Measurements from ENCODE around the gene CNDP1. TPM values are rescaled to one million over a fixed set of nuclear protein-coding genes. Genes with fewer than 3 reads are reported as not detected.

The CNDP1 gene
- polyA plus RNA-seq, 1 donor from 2014 or later: 2.1 TPM

DNA sequence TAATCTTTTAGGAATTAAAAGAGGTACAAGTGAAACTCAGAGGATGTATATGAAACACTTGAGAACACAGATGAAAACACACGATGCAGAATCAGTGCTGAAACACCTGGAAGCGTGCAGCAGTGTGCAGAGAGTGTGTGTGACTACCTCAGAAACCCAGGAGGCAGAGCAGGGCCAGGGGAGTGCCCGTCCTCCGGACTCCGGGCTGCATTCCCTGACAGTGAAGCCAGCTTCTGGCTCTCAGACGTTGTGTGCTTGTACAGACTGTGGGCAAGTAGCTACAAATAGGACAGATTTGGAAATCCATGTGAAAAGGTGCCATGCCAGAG is 98.0 kb downstream of the CNDP1 start:
- Histone ChIP-seq H3K36me3 (ENCODE audit: insufficient read depth, low read length) (no peaks in the 10 kb centered on the region), H3K9me2 (ENCODE audit: insufficient read depth, low read length) (no peaks in the 10 kb centered on the region), H3K27me3 (ENCODE audit: insufficient read depth, low read depth, low read length) (no peaks in the 10 kb centered on the region), H3K9ac (ENCODE audit: low read length) (no peak overlapping the region), H3K9me3 (ENCODE audit: low read length) (no peaks in the 10 kb centered on the region), H4K20me1 (ENCODE audit: insufficient read depth) (no peaks in the 10 kb centered on the region), H3F3A (ENCODE audit: insufficient read depth, low read length, poor library complexity, severe bottlenecking) (no peaks in the 10 kb centered on the region), H2AFZ (ENCODE audit: low read depth, low read length) (no peak overlapping the region), H3K27ac (ENCODE audit: low read length) (no peak overlapping the region), H3K4me3 (ENCODE audit: low read length) (no peak overlapping the region), H3K4me2 (ENCODE audit: low read length) (no peak overlapping the region), H3K79me2 (replicated peaks; ENCODE audit: insufficient read depth, low read length) (no peaks in the 10 kb centered on the region)
- no peak for TF ChIP-seq EZH2 (IDR thresholded peaks at IDR 0.05; ENCODE audit: borderline replicate concordance, insufficient read depth, low read length, poor library complexity, severe bottlenecking)
- TF ChIP-seq POLR2AphosphoS5 (IDR thresholded peaks at IDR 0.05): no peak
- TF ChIP-seq RAD21 (conservative IDR thresholded peaks at IDR 0.05): no peak
- no peak for TF ChIP-seq TAF1 (IDR thresholded peaks at IDR 0.05; ENCODE audit: low read depth)
- no peak for TF ChIP-seq SMC3 (conservative IDR thresholded peaks at IDR 0.05; ENCODE audit: poor library complexity)
- TF ChIP-seq, protein P1, sequence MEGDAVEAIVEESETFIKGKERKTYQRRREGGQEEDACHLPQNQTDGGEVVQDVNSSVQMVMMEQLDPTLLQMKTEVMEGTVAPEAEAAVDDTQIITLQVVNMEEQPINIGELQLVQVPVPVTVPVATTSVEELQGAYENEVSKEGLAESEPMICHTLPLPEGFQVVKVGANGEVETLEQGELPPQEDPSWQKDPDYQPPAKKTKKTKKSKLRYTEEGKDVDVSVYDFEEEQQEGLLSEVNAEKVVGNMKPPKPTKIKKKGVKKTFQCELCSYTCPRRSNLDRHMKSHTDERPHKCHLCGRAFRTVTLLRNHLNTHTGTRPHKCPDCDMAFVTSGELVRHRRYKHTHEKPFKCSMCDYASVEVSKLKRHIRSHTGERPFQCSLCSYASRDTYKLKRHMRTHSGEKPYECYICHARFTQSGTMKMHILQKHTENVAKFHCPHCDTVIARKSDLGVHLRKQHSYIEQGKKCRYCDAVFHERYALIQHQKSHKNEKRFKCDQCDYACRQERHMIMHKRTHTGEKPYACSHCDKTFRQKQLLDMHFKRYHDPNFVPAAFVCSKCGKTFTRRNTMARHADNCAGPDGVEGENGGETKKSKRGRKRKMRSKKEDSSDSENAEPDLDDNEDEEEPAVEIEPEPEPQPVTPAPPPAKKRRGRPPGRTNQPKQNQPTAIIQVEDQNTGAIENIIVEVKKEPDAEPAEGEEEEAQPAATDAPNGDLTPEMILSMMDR (IDR thresholded peaks at IDR 0.05; ENCODE audit: poor library complexity, severe bottlenecking): no peak

DNA sequence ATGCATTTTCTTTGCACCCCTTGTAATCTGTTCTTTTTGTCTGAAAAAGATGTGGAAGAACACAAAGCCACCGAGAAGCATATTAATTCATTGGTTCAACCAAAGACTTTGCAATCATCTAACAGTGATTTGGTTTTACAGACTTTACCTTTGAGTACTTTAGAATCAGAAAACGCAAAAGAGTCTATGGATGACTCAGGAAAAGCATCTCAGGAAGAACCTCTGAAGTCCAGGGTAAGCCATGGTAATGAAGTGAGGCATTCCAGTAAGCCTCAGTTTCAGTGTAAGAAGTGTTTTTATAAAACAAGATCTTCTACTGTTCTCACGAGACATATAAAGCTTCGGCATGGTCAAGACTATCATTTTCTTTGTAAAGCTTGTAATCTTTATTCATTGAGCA is 98.6 kb downstream of the CNDP1 start:
- no peaks in the 10 kb centered on the region for H3F3A ChIP-seq (ENCODE audit: insufficient read depth, low read length, poor library complexity, severe bottlenecking)

DNA sequence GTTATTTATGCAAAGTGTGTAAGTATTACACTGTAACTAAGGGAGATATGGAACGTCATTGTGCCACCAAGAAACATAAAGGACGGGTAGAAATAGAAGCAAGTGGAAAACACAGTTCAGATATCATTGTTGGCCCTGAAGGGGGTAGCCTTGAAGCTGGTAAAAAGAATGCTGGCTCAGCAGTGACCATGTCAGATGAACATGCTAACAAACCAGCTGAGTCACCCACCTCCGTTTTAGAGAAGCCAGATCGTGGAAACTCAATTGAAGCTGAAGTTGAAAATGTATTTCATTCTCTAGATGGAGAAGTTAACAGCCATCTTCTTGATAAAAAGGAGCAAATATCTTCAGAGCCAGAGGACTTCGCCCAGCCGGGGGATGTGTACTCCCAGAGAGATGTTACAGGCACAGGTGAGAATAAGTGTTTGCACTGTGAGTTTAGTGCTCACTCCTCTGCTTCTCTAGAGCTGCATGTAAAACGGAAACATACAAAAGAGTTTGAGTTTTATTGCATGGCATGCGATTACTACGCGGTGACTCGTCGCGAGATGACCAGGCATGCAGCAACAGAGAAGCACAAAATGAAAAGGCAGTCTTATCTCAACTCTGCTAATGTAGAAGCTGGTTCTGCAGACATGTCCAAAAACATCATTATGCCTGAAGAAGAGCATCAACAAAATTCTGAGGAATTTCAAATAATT is 99.5 kb downstream of the CNDP1 start:
- Histone ChIP-seq H3K27me3 (ENCODE audit: insufficient read depth, low read depth, low read length) (no peaks in the 10 kb centered on the region), H3K36me3 (ENCODE audit: insufficient read depth, low read length) (no peaks in the 10 kb centered on the region), H3K4me3 (ENCODE audit: low read length) (no peak overlapping the region), H4K20me1 (ENCODE audit: insufficient read depth) (no peaks in the 10 kb centered on the region), H3F3A (ENCODE audit: insufficient read depth, low read length, poor library complexity, severe bottlenecking) (no peaks in the 10 kb centered on the region), H3K4me2 (ENCODE audit: low read length) (no peak overlapping the region), H3K9me3 (ENCODE audit: low read length) (no peaks in the 10 kb centered on the region), H3K27ac (ENCODE audit: low read length) (no peak overlapping the region), H3K79me2 (replicated peaks; ENCODE audit: insufficient read depth, low read length) (no peaks in the 10 kb centered on the region), H3K9me2 (ENCODE audit: insufficient read depth, low read length) (no peaks in the 10 kb centered on the region), H3K9ac (ENCODE audit: low read length) (no peak overlapping the region), H2AFZ (ENCODE audit: low read depth, low read length) (no peak overlapping the region)
- TF ChIP-seq EP300 (conservative IDR thresholded peaks at IDR 0.05; ENCODE audit: poor library complexity, severe bottlenecking): no peak
- TF ChIP-seq, protein P1 (IDR thresholded peaks at IDR 0.05; ENCODE audit: poor library complexity, severe bottlenecking): no peak
- TF ChIP-seq EZH2 (IDR thresholded peaks at IDR 0.05; ENCODE audit: borderline replicate concordance, insufficient read depth, low read length, poor library complexity, severe bottlenecking): no peak
- no peak for TF ChIP-seq POLR2AphosphoS5 (IDR thresholded peaks at IDR 0.05)
- TF ChIP-seq, protein P2, sequence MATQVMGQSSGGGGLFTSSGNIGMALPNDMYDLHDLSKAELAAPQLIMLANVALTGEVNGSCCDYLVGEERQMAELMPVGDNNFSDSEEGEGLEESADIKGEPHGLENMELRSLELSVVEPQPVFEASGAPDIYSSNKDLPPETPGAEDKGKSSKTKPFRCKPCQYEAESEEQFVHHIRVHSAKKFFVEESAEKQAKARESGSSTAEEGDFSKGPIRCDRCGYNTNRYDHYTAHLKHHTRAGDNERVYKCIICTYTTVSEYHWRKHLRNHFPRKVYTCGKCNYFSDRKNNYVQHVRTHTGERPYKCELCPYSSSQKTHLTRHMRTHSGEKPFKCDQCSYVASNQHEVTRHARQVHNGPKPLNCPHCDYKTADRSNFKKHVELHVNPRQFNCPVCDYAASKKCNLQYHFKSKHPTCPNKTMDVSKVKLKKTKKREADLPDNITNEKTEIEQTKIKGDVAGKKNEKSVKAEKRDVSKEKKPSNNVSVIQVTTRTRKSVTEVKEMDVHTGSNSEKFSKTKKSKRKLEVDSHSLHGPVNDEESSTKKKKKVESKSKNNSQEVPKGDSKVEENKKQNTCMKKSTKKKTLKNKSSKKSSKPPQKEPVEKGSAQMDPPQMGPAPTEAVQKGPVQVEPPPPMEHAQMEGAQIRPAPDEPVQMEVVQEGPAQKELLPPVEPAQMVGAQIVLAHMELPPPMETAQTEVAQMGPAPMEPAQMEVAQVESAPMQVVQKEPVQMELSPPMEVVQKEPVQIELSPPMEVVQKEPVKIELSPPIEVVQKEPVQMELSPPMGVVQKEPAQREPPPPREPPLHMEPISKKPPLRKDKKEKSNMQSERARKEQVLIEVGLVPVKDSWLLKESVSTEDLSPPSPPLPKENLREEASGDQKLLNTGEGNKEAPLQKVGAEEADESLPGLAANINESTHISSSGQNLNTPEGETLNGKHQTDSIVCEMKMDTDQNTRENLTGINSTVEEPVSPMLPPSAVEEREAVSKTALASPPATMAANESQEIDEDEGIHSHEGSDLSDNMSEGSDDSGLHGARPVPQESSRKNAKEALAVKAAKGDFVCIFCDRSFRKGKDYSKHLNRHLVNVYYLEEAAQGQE (IDR thresholded peaks at IDR 0.05; ENCODE audit: borderline replicate concordance): no peak
- TF ChIP-seq TAF1 (IDR thresholded peaks at IDR 0.05; ENCODE audit: low read depth): no peak
- no peak for TF ChIP-seq RAD21 (conservative IDR thresholded peaks at IDR 0.05)
- TF ChIP-seq MXI1 (conservative IDR thresholded peaks at IDR 0.05; ENCODE audit: poor library complexity, severe bottlenecking): no peak

More for the DNA sequence above, 98.6 kb downstream of the CNDP1 start:
- H2AFZ ChIP-seq (ENCODE audit: low read depth, low read length): no peak overlapping the region
- no peaks in the 10 kb centered on the region for H3K27me3 ChIP-seq (ENCODE audit: insufficient read depth, low read depth, low read length)
- H3K4me3 ChIP-seq (ENCODE audit: low read length): no peak overlapping the region
- no peaks in the 10 kb centered on the region for H4K20me1 ChIP-seq (ENCODE audit: insufficient read depth)
- H3K79me2 ChIP-seq (replicated peaks; ENCODE audit: insufficient read depth, low read length): no peaks in the 10 kb centered on the region
- TF ChIP-seq SMC3 (conservative IDR thresholded peaks at IDR 0.05; ENCODE audit: poor library complexity) (no peak), EZH2 (IDR thresholded peaks at IDR 0.05; ENCODE audit: borderline replicate concordance, insufficient read depth, low read length, poor library complexity, severe bottlenecking) (no peak), RAD21 (conservative IDR thresholded peaks at IDR 0.05) (no peak), TAF1 (IDR thresholded peaks at IDR 0.05; ENCODE audit: low read depth) (no peak), POLR2AphosphoS5 (IDR thresholded peaks at IDR 0.05) (no peak)
- TF ChIP-seq, protein P1 (IDR thresholded peaks at IDR 0.05; ENCODE audit: poor library complexity, severe bottlenecking): no peak
- H3K9ac ChIP-seq (ENCODE audit: low read length): no peak overlapping the region
- H3K4me2 ChIP-seq (ENCODE audit: low read length): no peak overlapping the region
- H3K27ac ChIP-seq (ENCODE audit: low read length): no peak overlapping the region
- no peaks in the 10 kb centered on the region for H3K9me3 ChIP-seq (ENCODE audit: low read length)
- no peaks in the 10 kb centered on the region for H3K9me2 ChIP-seq (ENCODE audit: insufficient read depth, low read length)
- no peaks in the 10 kb centered on the region for H3K36me3 ChIP-seq (ENCODE audit: insufficient read depth, low read length)
